Measurements from ENCODE around the gene KRT7. TPM values are rescaled to one million over a fixed set of nuclear protein-coding genes. Genes with fewer than 3 reads are reported as not detected.
A peak's percentile ranks its signal among the peaks of the same experiment; 100 is the strongest.

KRT7 gene
- total RNA-seq, 1 experiment from 2014 or later, result 10.0 TPM

GRCh38 chr12:52232203-52232673 is 805 bp upstream of the KRT7 start:
- Histone ChIP-seq H3K4ac (ENCODE audit: low read depth, low read length) (no peak overlapping the region), H3K27me3 (ENCODE audit: insufficient read depth, low read length) (peaks cover 8% of the 10 kb centered on the region), H2BK120ac (ENCODE audit: low read depth, low read length, poor library complexity, severe bottlenecking) (no peak overlapping the region), H2AFZ (ENCODE audit: low read length) (no peak overlapping the region), H3K23ac (ENCODE audit: insufficient read length, low read depth, low read length) (no peak overlapping the region), H4K91ac (ENCODE audit: insufficient read length, low read depth, low read length) (no peak overlapping the region), H4K20me1 (ENCODE audit: control insufficient read depth, insufficient read depth, insufficient read length) (no peaks in the 10 kb centered on the region), H3K4me2 (ENCODE audit: insufficient read depth, insufficient read length, low read length) (peak overlapping the region; percentile 58), H3K79me1 (ENCODE audit: insufficient read depth, low read depth, low read length, poor library complexity, severe bottlenecking) (no peaks in the 10 kb centered on the region), H2BK12ac (ENCODE audit: insufficient read length, low read depth, low read length) (no peak overlapping the region), H4K5ac (ENCODE audit: insufficient read length, low read depth, low read length) (no peak overlapping the region), H2AK5ac (ENCODE audit: insufficient read length, low read length) (no peak overlapping the region), H2BK20ac (ENCODE audit: low read depth, low read length, poor library complexity, severe bottlenecking) (no peak overlapping the region), H2BK5ac (ENCODE audit: insufficient read length, low read length) (no peak overlapping the region), H3K9me3 (ENCODE audit: control insufficient read depth, low read depth, low read length) (no peaks in the 10 kb centered on the region), H3K18ac (ENCODE audit: insufficient read length, low read depth, low read length) (no peak overlapping the region), H3K23me2 (ENCODE audit: insufficient read length, low read depth, low read length, poor library complexity, severe bottlenecking) (peaks cover 12% of the 10 kb centered on the region), H3T11ph (ENCODE audit: low read length) (no peak overlapping the region), H3K79me2 (ENCODE audit: insufficient read depth, low read length) (no peaks in the 10 kb centered on the region), H3K27ac (ENCODE audit: insufficient read length, low read depth, low read length) (no peak overlapping the region), H4K8ac (replicated peaks; ENCODE audit: insufficient read length, low read depth, low read length) (no peak overlapping the region), H3K14ac (ENCODE audit: insufficient read depth, low read length) (no peak overlapping the region), H3K9ac (ENCODE audit: extremely low read depth, insufficient read length, low read length) (no peak overlapping the region), H3K4me1 (ENCODE audit: insufficient read depth, low read length) (peaks cover 2% of the 10 kb centered on the region; the same call in 1 of the 2 replicates), H3K56ac (ENCODE audit: insufficient read length, low read depth, low read length) (no peak overlapping the region), H2BK15ac (ENCODE audit: low read depth, low read length) (no peak overlapping the region)
- Mint-ChIP-seq H3K36me3 (ENCODE audit: insufficient read depth in 1 of 3, low read depth in 3 of 3) (peaks cover 2 to 17% (median 3%) of the 10 kb centered on the region in 3 experiments; a peak in 4 of 7 replicates), H3K4me3 (peak overlapping the region; percentile 59 to 79), H3K9me3 (no peaks in the 10 kb centered on the region), H3K27ac (peak overlapping the region in 1 of 3 experiments; percentile 44; a peak in 1 of 7 replicates), H3K27me3 (ENCODE audit: low read depth) (peaks cover 86% of the 10 kb centered on the region), H3K4me1 (peaks cover 47 to 58% of the 10 kb centered on the region in 2 experiments)
- WGBS (ENCODE audit: extremely low coverage, insufficient read length, low lambda C conversion rate), result no CpG with 5 or more reads among the region's 12 CpGs
- TF ChIP-seq, protein P1, sequence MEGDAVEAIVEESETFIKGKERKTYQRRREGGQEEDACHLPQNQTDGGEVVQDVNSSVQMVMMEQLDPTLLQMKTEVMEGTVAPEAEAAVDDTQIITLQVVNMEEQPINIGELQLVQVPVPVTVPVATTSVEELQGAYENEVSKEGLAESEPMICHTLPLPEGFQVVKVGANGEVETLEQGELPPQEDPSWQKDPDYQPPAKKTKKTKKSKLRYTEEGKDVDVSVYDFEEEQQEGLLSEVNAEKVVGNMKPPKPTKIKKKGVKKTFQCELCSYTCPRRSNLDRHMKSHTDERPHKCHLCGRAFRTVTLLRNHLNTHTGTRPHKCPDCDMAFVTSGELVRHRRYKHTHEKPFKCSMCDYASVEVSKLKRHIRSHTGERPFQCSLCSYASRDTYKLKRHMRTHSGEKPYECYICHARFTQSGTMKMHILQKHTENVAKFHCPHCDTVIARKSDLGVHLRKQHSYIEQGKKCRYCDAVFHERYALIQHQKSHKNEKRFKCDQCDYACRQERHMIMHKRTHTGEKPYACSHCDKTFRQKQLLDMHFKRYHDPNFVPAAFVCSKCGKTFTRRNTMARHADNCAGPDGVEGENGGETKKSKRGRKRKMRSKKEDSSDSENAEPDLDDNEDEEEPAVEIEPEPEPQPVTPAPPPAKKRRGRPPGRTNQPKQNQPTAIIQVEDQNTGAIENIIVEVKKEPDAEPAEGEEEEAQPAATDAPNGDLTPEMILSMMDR (conservative IDR thresholded peaks at IDR 0.05), result no peak
- no peak for DNase-seq
